ENCODE data around the gene ELMO1. TPM values are rescaled to one million over a fixed set of nuclear protein-coding genes. Genes with fewer than 3 reads are reported as not detected.

The ELMO1 gene
- total and polyA plus RNA-seq, 2 experiments from 2014 or later = 19.7 to 28.7 TPM

GRCh38 chr7:37430171-37430570, 18.5 kb downstream of the ELMO1 start:
- H3K27ac ChIP-seq = no peak overlapping the region
- no peaks in the 10 kb centered on the region for H3K27me3 ChIP-seq

GRCh38 chr7:37429435-37429791, 19.3 kb downstream of the ELMO1 start:
- Histone ChIP-seq H3K4me2 (no peak overlapping the region), H3K79me2 (no peaks in the 10 kb centered on the region), H3K27ac (no peak overlapping the region), H3K4me1 (ENCODE audit: insufficient read depth) (no peaks in the 10 kb centered on the region), H3K9me2 (replicated peaks; ENCODE audit: insufficient read depth) (no peaks in the 10 kb centered on the region), H3K9me3 (ENCODE audit: low read depth) (no peaks in the 10 kb centered on the region), H3K27me3 (no peaks in the 10 kb centered on the region), H2AFZ (no peak overlapping the region), H3K4me3 (no peak overlapping the region), H4K20me1 (ENCODE audit: insufficient read depth, poor library complexity, severe bottlenecking) (no peaks in the 10 kb centered on the region), H3K36me3 (replicated peaks; ENCODE audit: insufficient read depth, low read depth) (no peaks in the 10 kb centered on the region)
- no peak for TF ChIP-seq CTCF (IDR thresholded peaks at IDR 0.05; ENCODE audit: poor library complexity)
- TF ChIP-seq EZH2phosphoT487 (IDR thresholded peaks at IDR 0.05; ENCODE audit: low read depth, severe bottlenecking, unreplicated experiment) = no peak
- TF ChIP-seq EZH2 (IDR thresholded peaks at IDR 0.05; ENCODE audit: borderline replicate concordance) = no peak
- no peak for DNase-seq (ENCODE audit: low spot score)

More at GRCh38 chr7:37430171-37430570, 18.5 kb downstream of the ELMO1 start:
- Histone ChIP-seq H3K4me3 (no peak overlapping the region), H4K20me1 (ENCODE audit: insufficient read depth, poor library complexity, severe bottlenecking) (no peaks in the 10 kb centered on the region), H3K9me3 (ENCODE audit: low read depth) (no peaks in the 10 kb centered on the region), H3K4me2 (no peak overlapping the region), H2AFZ (no peak overlapping the region), H3K4me1 (ENCODE audit: insufficient read depth) (no peaks in the 10 kb centered on the region), H3K9me2 (replicated peaks; ENCODE audit: insufficient read depth) (no peaks in the 10 kb centered on the region), H3K79me2 (no peaks in the 10 kb centered on the region), H3K36me3 (replicated peaks; ENCODE audit: insufficient read depth, low read depth) (no peaks in the 10 kb centered on the region)
- no peak for TF ChIP-seq EZH2phosphoT487 (IDR thresholded peaks at IDR 0.05; ENCODE audit: low read depth, severe bottlenecking, unreplicated experiment)
- 96% methylated on average over 8 of the region's 8 CpGs for WGBS (ENCODE audit: low lambda C conversion rate, missing lambda C conversion rate)
- DNase-seq (ENCODE audit: low spot score) = no peak

- WGBS (ENCODE audit: low lambda C conversion rate, missing lambda C conversion rate) = 87% methylated on average over 6 of the region's 6 CpGs
- TF ChIP-seq EZH2 (IDR thresholded peaks at IDR 0.05; ENCODE audit: borderline replicate concordance) = no peak
- no peak for TF ChIP-seq EZH2phosphoT487 (IDR thresholded peaks at IDR 0.05; ENCODE audit: low read depth, severe bottlenecking, unreplicated experiment)
- no peak for TF ChIP-seq CTCF (IDR thresholded peaks at IDR 0.05; ENCODE audit: poor library complexity)
Measured at GRCh38 chr7:37428681-37429434, 19.8 kb downstream of the ELMO1 start.

GRCh38 chr7:37427276-37427940, 21.3 kb downstream of the ELMO1 start:
- Histone ChIP-seq H3K4me2 (no peak overlapping the region), H3K79me2 (no peaks in the 10 kb centered on the region), H3K4me3 (no peak overlapping the region), H3K9me3 (ENCODE audit: low read depth) (no peaks in the 10 kb centered on the region), H4K20me1 (ENCODE audit: insufficient read depth, poor library complexity, severe bottlenecking) (no peaks in the 10 kb centered on the region), H3K9me2 (replicated peaks; ENCODE audit: insufficient read depth) (no peaks in the 10 kb centered on the region), H3K27ac (no peak overlapping the region), H3K4me1 (ENCODE audit: insufficient read depth) (no peaks in the 10 kb centered on the region), H3K36me3 (replicated peaks; ENCODE audit: insufficient read depth, low read depth) (no peaks in the 10 kb centered on the region), H2AFZ (no peak overlapping the region), H3K27me3 (no peaks in the 10 kb centered on the region)
- no peak for DNase-seq (ENCODE audit: low spot score)
- TF ChIP-seq EZH2phosphoT487 (IDR thresholded peaks at IDR 0.05; ENCODE audit: low read depth, severe bottlenecking, unreplicated experiment) = no peak
- no peak for TF ChIP-seq CTCF (IDR thresholded peaks at IDR 0.05; ENCODE audit: poor library complexity)
- no peak for TF ChIP-seq EZH2 (IDR thresholded peaks at IDR 0.05; ENCODE audit: borderline replicate concordance)
- WGBS (ENCODE audit: low lambda C conversion rate, missing lambda C conversion rate) = 73% methylated on average over 2 of the region's 2 CpGs

More at GRCh38 chr7:37428681-37429434, 19.8 kb downstream of the ELMO1 start:
- no peaks in the 10 kb centered on the region for H3K36me3 ChIP-seq (replicated peaks; ENCODE audit: insufficient read depth, low read depth)
- DNase-seq (ENCODE audit: low spot score) = no peak
- H3K4me2 ChIP-seq = no peak overlapping the region
- no peak overlapping the region for H3K27ac ChIP-seq
- H3K9me2 ChIP-seq (replicated peaks; ENCODE audit: insufficient read depth) = no peaks in the 10 kb centered on the region
- no peaks in the 10 kb centered on the region for H3K79me2 ChIP-seq
- H2AFZ ChIP-seq = no peak overlapping the region
- no peak overlapping the region for H3K4me3 ChIP-seq
- H3K9me3 ChIP-seq (ENCODE audit: low read depth) = no peaks in the 10 kb centered on the region
- no peaks in the 10 kb centered on the region for H4K20me1 ChIP-seq (ENCODE audit: insufficient read depth, poor library complexity, severe bottlenecking)
- H3K4me1 ChIP-seq (ENCODE audit: insufficient read depth) = no peaks in the 10 kb centered on the region
- no peaks in the 10 kb centered on the region for H3K27me3 ChIP-seq

All from hepatocyte (in vitro differentiated cells).